GM12878 (cell line): Measurements from ENCODE around the gene TOP2A. TPM values are rescaled to one million over a fixed set of nuclear protein-coding genes. Genes with fewer than 3 reads are reported as not detected.

Source experiments
- ATAC-seq: fragments of 200-7000 bp; cut with Tn5 transposase; 3 replicates; pipeline ENCODE4 v1.9.1; 2020; ENCODE audit warnings: mild to moderate bottlenecking, moderate library complexity
- BruUV-seq: library from RNA; stranded (reverse); fragments of 400-500 nt; replicated peaks from 2 replicates; lab custom pipeline; 2021; lab: Mats Ljungman, UMichigan
- CTCF ChIA-PET: fragments of 300-600 bp; sonication (Branson Sonifier 250); formaldehyde crosslinking; extraction: SDS; loops from one replicate; lab custom pipeline; 2021; ENCODE audit warnings: inconsistent platforms; lab: Yijun Ruan, JAX
- POLR2A ChIA-PET: fragments of 350-600 bp; formaldehyde crosslinking; extraction: SDS; loops from one replicate; lab custom pipeline; 2021; ENCODE audit warnings: inconsistent platforms; lab: Charles Lee
- RAD21 ChIA-PET: fragments of 300-600 bp; sonication (Branson Sonifier 250); formaldehyde crosslinking; loops from one replicate; lab custom pipeline; 2023; ENCODE audit warnings: antibody characterized with exemption; ENCODE audit not compliant: unreplicated experiment; lab: Charles Lee
- SMC1A ChIA-PET: fragments of 300-600 bp; sonication (Branson Sonifier 250); formaldehyde crosslinking; loops from one replicate; lab custom pipeline; 2023; ENCODE audit not compliant: unreplicated experiment, uncharacterized antibody; lab: Charles Lee
- DNase-seq: peaks from one replicate; pipeline ENCODE4 v3.0.0-alpha.2; 2011; ENCODE audit warnings: low read depth, low spot score
- FAIRE-seq: peaks from 3 replicates; lab custom pipeline; 2011; peaks lifted over from hg19 to GRCh38; lab: Jason Lieb, UNC
- H2AFZ ChIP-seq: 2 replicates; pipeline ENCODE4 v1.6.0; 2011; ENCODE audit warnings: low read depth, low read length, control low read depth; ENCODE audit not compliant: control insufficient read depth
- H3K27ac ChIP-seq: 2 replicates; pipeline ENCODE4 v1.5.1; 2011; ENCODE audit warnings: control low read depth; ENCODE audit not compliant: control insufficient read depth, insufficient read depth
- H3K27me3 ChIP-seq, 2 experiments: replicated peaks in 1 of 2; 2 replicates each; pipeline versions ENCODE4 v1.6.0 to v1.6.1; 2011; ENCODE audit warnings: low read length in 1 of 2; ENCODE audit not compliant: control insufficient read depth in 2 of 2, insufficient read depth in 2 of 2
- H3K36me3 ChIP-seq, 2 experiments: 2 replicates each; pipeline ENCODE4 v1.5.1; 2011; ENCODE audit warnings: low read length in 1 of 2; ENCODE audit not compliant: control insufficient read depth in 2 of 2, insufficient read depth in 2 of 2
- H3K4me1 ChIP-seq: 2 replicates; pipeline ENCODE4 v1.6.1; 2011; ENCODE audit warnings: mild to moderate bottlenecking, low read length, moderate library complexity, mixed read lengths; ENCODE audit not compliant: control insufficient read depth, insufficient read depth
- H3K4me2 ChIP-seq: 2 replicates; pipeline ENCODE4 v1.6.0; 2011; ENCODE audit warnings: control low read depth; ENCODE audit not compliant: control insufficient read depth, insufficient read depth
- H3K4me3 ChIP-seq: fragments of 200-600 bp; sonication (generic); 2 replicates; pipeline ENCODE4 v1.5.1; 2016
- H3K79me2 ChIP-seq: 2 replicates; pipeline ENCODE4 v1.6.0; 2011; ENCODE audit warnings: low read length; ENCODE audit not compliant: control insufficient read depth, insufficient read depth
- H3K9ac ChIP-seq: 2 replicates; pipeline ENCODE4 v1.8.0; 2011; ENCODE audit warnings: low read length, control low read depth, mixed read lengths; ENCODE audit not compliant: control insufficient read depth, insufficient read depth
- H3K9me3 ChIP-seq: replicated peaks from 3 replicates; pipeline ENCODE4 v1.5.1; 2011; ENCODE audit warnings: mild to moderate bottlenecking, low read length; ENCODE audit not compliant: control insufficient read depth, insufficient read depth
- H4K20me1 ChIP-seq: 2 replicates; pipeline ENCODE4 v1.6.0; 2011; ENCODE audit not compliant: control insufficient read depth, insufficient read depth
- ASH2L ChIP-seq: fragments of 300-600, 200-600 bp; sonication (generic); IDR thresholded peaks from 2 replicates; pipeline ENCODE4 v1.6.1; 2017; ENCODE audit warnings: low read depth, mild to moderate bottlenecking, borderline replicate concordance
- CBX5 ChIP-seq: sonication (generic); IDR thresholded peaks from 2 replicates; pipeline ENCODE4 v1.6.1; 2016; ENCODE audit warnings: low read depth, moderate library complexity, mild to moderate bottlenecking, inconsistent platforms
- CREM ChIP-seq: IDR thresholded peaks from 2 replicates; pipeline ENCODE4 v1.6.1; 2014; ENCODE audit warnings: antibody characterized with exemption, low read depth
- ESRRA ChIP-seq: IDR thresholded peaks from 2 replicates; pipeline ENCODE4 v1.6.1; 2012; ENCODE audit warnings: mild to moderate bottlenecking, low read length, improper control_type of control experiment
- EZH2 ChIP-seq: IDR thresholded peaks from 2 replicates; pipeline ENCODE4 v1.6.1; 2012; ENCODE audit warnings: low read depth, mild to moderate bottlenecking, control low read depth, inconsistent platforms, low read length, borderline replicate concordance; ENCODE audit not compliant: control insufficient read depth
- IRF4 ChIP-seq: IDR thresholded peaks from 2 replicates; pipeline ENCODE4 v1.6.1; 2011; ENCODE audit warnings: low read depth, low read length
- SMC3 ChIP-seq: IDR thresholded peaks from 2 replicates; pipeline ENCODE4 v1.6.1; 2011; ENCODE audit warnings: low read length, improper control_type of control experiment, borderline replicate concordance
- TCF7 ChIP-seq: IDR thresholded peaks from 2 replicates; pipeline ENCODE4 v1.6.1; 2014; ENCODE audit warnings: antibody characterized with exemption, borderline replicate concordance
- ZBTB11 ChIP-seq: fragments of 450-650 bp; formaldehyde crosslinking; IDR thresholded peaks from 2 replicates; pipeline ENCODE4 v1.5.0; 2022; ENCODE audit warnings: mild to moderate bottlenecking, missing genetic modification characterization
- ZNF274 ChIP-seq: IDR thresholded peaks from one replicate; pipeline ENCODE4 v1.8.0; 2011; ENCODE audit not compliant: insufficient read length, insufficient read depth
- ZZZ3 ChIP-seq: IDR thresholded peaks from 2 replicates; pipeline ENCODE4 v1.6.1; 2011; ENCODE audit warnings: low read depth; ENCODE audit not compliant: control insufficient read depth, insufficient read length
- WGBS: methylation state at CpG from one replicate; pipeline ENCODE4 v1.1.6; 2016; ENCODE audit warnings: low lambda C conversion rate; ENCODE audit not compliant: insufficient replicate concordance, insufficient coverage; ENCODE audit errors: missing lambda C conversion rate; 5-methylcytosine and 5-hydroxymethylcytosine counted together
- in situ Hi-C: fragments of 300-500 bp; cut with MboI; formaldehyde crosslinking; loops from 9 replicates; pipeline ENCODE4 v1.14.3; 2018; ENCODE audit warnings: mixed read lengths
- intact Hi-C: fragments of 100-400 bp; cut with micrococcal nuclease; formaldehyde crosslinking; loops from one replicate; pipeline ENCODE4 v1.14.2; 2022; ENCODE audit not compliant: unreplicated experiment
- polyA plus RNA-seq, 11 experiments: library from polyadenylated mRNA; depleted of rRNA in 4 of 11; unstranded in 6 of 11; stranded (reverse) in 5 of 11; fragments of >200 nt; fragmentation: Nextera tagmentation in 4 of 11; fragmentation: Illumina TruSeq in 1 of 11; extraction: Ambion mirVana in 4 of 11; extraction: Trizol in 1 of 11; gene quantifications; 1 replicate in 1 of 11; 2 replicates in 10 of 11; pipeline versions ENCODE4 v1.2.1 to v1.2.3, GENCODE V29; 2011 to 2016; ENCODE audit warnings: inconsistent platforms in 2 of 11, missing spikeins in 2 of 11, low read depth in 1 of 11
- total RNA-seq, 4 experiments: library from RNA; depleted of rRNA in 3 of 4; stranded (reverse); fragments of >200 nt in 3 of 4; fragmentation: Illumina TruSeq in 1 of 4; extraction: Trizol in 1 of 4; gene quantifications; 2 replicates each; pipeline versions ENCODE4 v1.2.1 to v1.2.3, GENCODE V29; 2013 to 2021
- TF ChIP-seq, protein P1 (sequence below): fragments of 450-650 bp; IDR thresholded peaks from 2 replicates; pipeline ENCODE4 v1.6.1; 2016; ENCODE audit warnings: mild to moderate bottlenecking, moderate library complexity, borderline replicate concordance
- TF ChIP-seq, protein P2 (sequence below): IDR thresholded peaks from 2 replicates; pipeline ENCODE4 v1.6.1; 2012; ENCODE audit warnings: low read depth, low read length, improper control_type of control experiment

TOP2A gene
- total and polyA plus RNA-seq, 10 of the 15 experiments (the other 5 are each of a cell fraction or from before 2014, with no cell fraction given) = 117 to 275 (median 232) TPM

DNA sequence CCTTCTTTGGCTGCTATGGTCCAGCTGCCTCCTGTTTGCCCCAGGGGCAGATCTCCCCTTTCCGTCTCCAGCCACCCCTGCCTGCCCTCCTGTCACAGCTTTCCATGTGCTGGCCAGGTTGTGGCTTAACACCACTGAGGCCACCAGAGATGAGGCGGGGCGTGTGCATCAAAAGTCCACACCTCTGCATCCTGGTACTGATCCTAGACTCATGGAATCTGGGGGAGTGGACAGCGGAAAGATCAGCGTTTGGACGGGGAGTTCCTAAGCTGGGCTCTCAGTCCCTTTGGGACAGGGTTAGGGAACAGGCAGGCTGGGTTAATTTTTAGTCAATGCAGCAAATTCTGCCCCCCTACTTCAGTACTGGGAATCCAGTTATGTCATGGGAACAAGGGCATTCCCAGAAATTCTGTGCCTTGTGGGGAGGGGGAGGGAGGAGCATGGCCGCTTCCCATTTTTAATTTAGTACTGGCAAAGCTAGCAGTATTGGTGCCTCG lies 29.5 kb upstream of the TOP2A start:
- TF ChIP-seq CREM (no peak), ZNF274 (no peak), EZH2 (no peak), ZZZ3 (no peak), ESRRA (no peak), SMC3 (no peak), TCF7 (no peak), CBX5 (no peak), IRF4 (no peak), ZBTB11 (no peak), ASH2L (no peak)
- TF ChIP-seq, protein P1, sequence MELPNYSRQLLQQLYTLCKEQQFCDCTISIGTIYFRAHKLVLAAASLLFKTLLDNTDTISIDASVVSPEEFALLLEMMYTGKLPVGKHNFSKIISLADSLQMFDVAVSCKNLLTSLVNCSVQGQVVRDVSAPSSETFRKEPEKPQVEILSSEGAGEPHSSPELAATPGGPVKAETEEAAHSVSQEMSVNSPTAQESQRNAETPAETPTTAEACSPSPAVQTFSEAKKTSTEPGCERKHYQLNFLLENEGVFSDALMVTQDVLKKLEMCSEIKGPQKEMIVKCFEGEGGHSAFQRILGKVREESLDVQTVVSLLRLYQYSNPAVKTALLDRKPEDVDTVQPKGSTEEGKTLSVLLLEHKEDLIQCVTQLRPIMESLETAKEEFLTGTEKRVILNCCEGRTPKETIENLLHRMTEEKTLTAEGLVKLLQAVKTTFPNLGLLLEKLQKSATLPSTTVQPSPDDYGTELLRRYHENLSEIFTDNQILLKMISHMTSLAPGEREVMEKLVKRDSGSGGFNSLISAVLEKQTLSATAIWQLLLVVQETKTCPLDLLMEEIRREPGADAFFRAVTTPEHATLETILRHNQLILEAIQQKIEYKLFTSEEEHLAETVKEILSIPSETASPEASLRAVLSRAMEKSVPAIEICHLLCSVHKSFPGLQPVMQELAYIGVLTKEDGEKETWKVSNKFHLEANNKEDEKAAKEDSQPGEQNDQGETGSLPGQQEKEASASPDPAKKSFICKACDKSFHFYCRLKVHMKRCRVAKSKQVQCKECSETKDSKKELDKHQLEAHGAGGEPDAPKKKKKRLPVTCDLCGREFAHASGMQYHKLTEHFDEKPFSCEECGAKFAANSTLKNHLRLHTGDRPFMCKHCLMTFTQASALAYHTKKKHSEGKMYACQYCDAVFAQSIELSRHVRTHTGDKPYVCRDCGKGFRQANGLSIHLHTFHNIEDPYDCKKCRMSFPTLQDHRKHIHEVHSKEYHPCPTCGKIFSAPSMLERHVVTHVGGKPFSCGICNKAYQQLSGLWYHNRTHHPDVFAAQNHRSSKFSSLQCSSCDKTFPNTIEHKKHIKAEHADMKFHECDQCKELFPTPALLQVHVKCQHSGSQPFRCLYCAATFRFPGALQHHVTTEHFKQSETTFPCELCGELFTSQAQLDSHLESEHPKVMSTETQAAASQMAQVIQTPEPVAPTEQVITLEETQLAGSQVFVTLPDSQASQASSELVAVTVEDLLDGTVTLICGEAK = no peak
- TF ChIP-seq, protein P2, sequence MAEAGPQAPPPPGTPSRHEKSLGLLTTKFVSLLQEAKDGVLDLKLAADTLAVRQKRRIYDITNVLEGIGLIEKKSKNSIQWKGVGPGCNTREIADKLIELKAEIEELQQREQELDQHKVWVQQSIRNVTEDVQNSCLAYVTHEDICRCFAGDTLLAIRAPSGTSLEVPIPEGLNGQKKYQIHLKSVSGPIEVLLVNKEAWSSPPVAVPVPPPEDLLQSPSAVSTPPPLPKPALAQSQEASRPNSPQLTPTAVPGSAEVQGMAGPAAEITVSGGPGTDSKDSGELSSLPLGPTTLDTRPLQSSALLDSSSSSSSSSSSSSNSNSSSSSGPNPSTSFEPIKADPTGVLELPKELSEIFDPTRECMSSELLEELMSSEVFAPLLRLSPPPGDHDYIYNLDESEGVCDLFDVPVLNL = no peak
- Histone ChIP-seq H3K9ac (no peak overlapping the region), H3K9me3 (no peaks in the 10 kb centered on the region), H3K27ac (no peak overlapping the region), H3K4me2 (no peak overlapping the region), H3K4me3 (no peak overlapping the region), H3K79me2 (no peaks in the 10 kb centered on the region), H4K20me1 (no peaks in the 10 kb centered on the region), H3K27me3 (peaks cover 0 to 13% of the 10 kb centered on the region in 2 experiments; a peak in 1 of 4 replicates), H3K4me1 (peaks cover 19% of the 10 kb centered on the region), H3K36me3 (no peaks in the 10 kb centered on the region), H2AFZ (no peak overlapping the region)
- FAIRE-seq (no peak), DNase-seq (no peak), ATAC-seq (no peak)
- intact Hi-C loops = no loop called here
- ChIA-PET SMC1A (interaction anchor here (0.6 to 3.1 kb wide), 11 partner anchors 24 to 158 kb away, joined by 3 to 14 read pairs (median 4); no protein-coding TSS in a partner anchor), RAD21 (interaction anchor here (1.5 to 16.1 kb wide), 4 partner anchors 29 to 114 kb away, joined by 3 to 175 read pairs (median 8); no protein-coding TSS in a partner anchor), CTCF (interaction anchor here (0.6 to 16.0 kb wide), 15 partner anchors 9 to 194 kb away, joined by 3 to 289 read pairs (median 3); partner anchors contain the start of genes GJD3 and TOP2A), POLR2A (interaction anchor here (0.7 to 1.8 kb wide), 4 partner anchors 9 to 178 kb away, joined by 3 to 5 read pairs (median 4); no protein-coding TSS in a partner anchor)
- BruUV-seq = no TSS peak
- 50% methylated on average over 8 of the region's 8 CpGs for WGBS
- in situ Hi-C loops = loop anchor here (25.0 kb wide), 1 partner anchor 90 kb away; no protein-coding TSS in a partner anchor
